NCI-H510A (cell line): ENCODE data around the gene RIMOC1.
A peak's percentile ranks its signal among the peaks of the same experiment; 100 is the strongest.
"Not testable (repeated sequence)": the region's sequence is repeated elsewhere in the genome, so short reads cannot be mapped to it uniquely, and the experiment has no call there.

Experiments used
- DNase-seq: peaks from one replicate; lab custom pipeline; 2025; lab: John Stamatoyannopoulos, UW

The RIMOC1 gene

GRCh38 chr5:41891066-41891707 lies 13.0 kb upstream of the RIMOC1 start:
- no peak for DNase-seq

- DNase-seq = no peak
These were observed 12.1 kb upstream of the RIMOC1 start for GRCh38 chr5:41892031-41892430.

GRCh38 chr5:41893074-41893851 lies 10.9 kb upstream of the RIMOC1 start:
- DNase-seq = no peak

GRCh38 chr5:41896230-41896629 lies 7.9 kb upstream of the RIMOC1 start:
- DNase-seq = no peak

- no peak for DNase-seq
These were observed 707 bp upstream of the RIMOC1 start for GRCh38 chr5:41903382-41903891.

- DNase-seq = no peak
These were observed 2.0 kb downstream of the RIMOC1 start for GRCh38 chr5:41906151-41906550.

GRCh38 chr5:41908374-41909079 lies 4.4 kb downstream of the RIMOC1 start:
- no peak for DNase-seq

- DNase-seq = no peak
These were observed 14.0 kb downstream of the RIMOC1 start for GRCh38 chr5:41918105-41918504.

GRCh38 chr5:41921166-41921565 lies 17.0 kb downstream of the RIMOC1 start:
- DNase-seq = no peak

- DNase-seq = no peak
These were observed 17.7 kb downstream of the RIMOC1 start for GRCh38 chr5:41921874-41922273.

GRCh38 chr5:41924526-41924871 lies 20.4 kb downstream of the RIMOC1 start:
- DNase-seq = no peak

- peak; percentile 46 for DNase-seq
These were observed 20.9 kb downstream of the RIMOC1 start, which contains the start of gene FBXO4 for GRCh38 chr5:41924872-41925554. Gene FBXO4 (plus strand): TSS chr5:41925281. CDS start chr5:41925310, 29 bp downstream.

- no peak for DNase-seq
These were observed 21.4 kb downstream of the RIMOC1 start for GRCh38 chr5:41925555-41925951.

GRCh38 chr5:41927604-41928003 lies 23.5 kb downstream of the RIMOC1 start:
- no peak for DNase-seq

GRCh38 chr5:41929035-41929434 lies 24.9 kb downstream of the RIMOC1 start:
- DNase-seq = no peak

- no peak for DNase-seq
These were observed 28.6 kb downstream of the RIMOC1 start for GRCh38 chr5:41932770-41933169.

- no peak for DNase-seq
These were observed 31.4 kb downstream of the RIMOC1 start for GRCh38 chr5:41935544-41935943.

GRCh38 chr5:41940641-41941040 lies 36.5 kb downstream of the RIMOC1 start:
- DNase-seq = no peak

GRCh38 chr5:41945332-41945955 lies 41.3 kb downstream of the RIMOC1 start:
- DNase-seq = not testable (repeated sequence)

- DNase-seq = no peak
These were observed 47.1 kb downstream of the RIMOC1 start for GRCh38 chr5:41951224-41951623.
